Activated CD8-positive, alpha-beta T cell treated with anti-CD3 and anti-CD28 coated beads for 36 hours (primary cell): ENCODE data around the gene FNIP1. TPM values are rescaled to one million over a fixed set of nuclear protein-coding genes. Genes with fewer than 3 reads are reported as not detected.

Source experiments
- ATAC-seq: fragments of 200-7000 bp; cut with Tn5 transposase; one replicate; pipeline ENCODE4 v1.10.0; 2021; ENCODE audit warnings: mild to moderate bottlenecking, moderate library complexity
- CTCF ChIA-PET: fragments of 350-600 bp; sonication (Branson Sonifier 250); formaldehyde crosslinking; loops from one replicate; lab custom pipeline; 2021; ENCODE audit warnings: antibody characterized with exemption; lab: Charles Lee
- POLR2A ChIA-PET: fragments of 350-600 bp; sonication (Branson Sonifier 250); formaldehyde crosslinking; loops from one replicate; lab custom pipeline; 2021; ENCODE audit warnings: antibody characterized with exemption; lab: Charles Lee
- DNase-seq: peaks from one replicate; pipeline ENCODE4 v3.0.0-alpha.2; 2020
- H3K27ac Mint-ChIP-seq: one replicate; pipeline ENCODE4 v1.8.0; 2021; ENCODE audit warnings: mild to moderate bottlenecking, mixed read lengths
- H3K27me3 Mint-ChIP-seq: one replicate; pipeline ENCODE4 v1.8.0; 2021; ENCODE audit warnings: mixed read lengths
- H3K36me3 Mint-ChIP-seq: one replicate; pipeline ENCODE4 v1.8.0; 2021; ENCODE audit warnings: low read depth, mixed read lengths
- H3K4me1 Mint-ChIP-seq: one replicate; pipeline ENCODE4 v1.8.0; 2021; ENCODE audit warnings: low read depth, mixed read lengths
- H3K4me3 Mint-ChIP-seq: one replicate; pipeline ENCODE4 v1.8.0; 2021; ENCODE audit warnings: mild to moderate bottlenecking, moderate library complexity, mixed read lengths
- H3K9me3 Mint-ChIP-seq: one replicate; pipeline ENCODE4 v1.8.0; 2021; ENCODE audit warnings: mixed read lengths
- CTCF ChIP-seq: fragments of 200-600 bp; IDR thresholded peaks from one replicate; pipeline ENCODE4 v1.8.0; 2022; ENCODE audit warnings: antibody characterized with exemption, mild to moderate bottlenecking
- intact Hi-C: fragments of 100-400 bp; cut with micrococcal nuclease; formaldehyde crosslinking; loops from one replicate; pipeline ENCODE4 v1.10.0; 2022
- total RNA-seq, 2 experiments: library from RNA; stranded (reverse); gene quantifications; one replicate each; pipeline ENCODE4 v1.2.3, GENCODE V29; 2021

The FNIP1 gene
- total RNA-seq, 2 experiments from 2014 or later = 15.9 to 16.0 TPM

GRCh38 chr5:131710391-131710790, 86.4 kb downstream of the FNIP1 start:
- CTCF ChIA-PET = interaction anchor here (0.5 to 1.2 kb wide), 4 partner anchors 121 to 353 kb away, joined by 3 to 4 read pairs (median 3); no protein-coding TSS in a partner anchor
- Mint-ChIP-seq H3K4me3 (no peak overlapping the region), H3K9me3 (no peaks in the 10 kb centered on the region), H3K27me3 (no peaks in the 10 kb centered on the region), H3K4me1 (peaks cover 6% of the 10 kb centered on the region), H3K27ac (peak overlapping the region; percentile 31), H3K36me3 (peaks cover 24% of the 10 kb centered on the region)
- ATAC-seq = peak; percentile 39
- no peak for TF ChIP-seq CTCF
- peak; percentile 4 for DNase-seq
- intact Hi-C loops = no loop called here
- POLR2A ChIA-PET = no interaction called here

- H3K27ac Mint-ChIP-seq = no peak overlapping the region
- ATAC-seq (no peak), DNase-seq (no peak)
- TF ChIP-seq CTCF = no peak
- ChIA-PET POLR2A (interaction anchor here (0.7 kb wide), 1 partner anchor 9 kb away, joined by 3 read pairs; no protein-coding TSS in a partner anchor), CTCF (interaction anchor here (1.3 to 1.7 kb wide), 2 partner anchors 120 to 298 kb away, joined by 4 to 6 read pairs; no protein-coding TSS in a partner anchor)
- H3K27me3 Mint-ChIP-seq = no peaks in the 10 kb centered on the region
- intact Hi-C loops = no loop called here
- H3K4me3 Mint-ChIP-seq = no peak overlapping the region
- H3K36me3 Mint-ChIP-seq = peaks cover 24% of the 10 kb centered on the region
- no peaks in the 10 kb centered on the region for H3K9me3 Mint-ChIP-seq
- H3K4me1 Mint-ChIP-seq = peaks cover 6% of the 10 kb centered on the region
Observed at GRCh38 chr5:131709043-131709442, 87.8 kb downstream of the FNIP1 start.

GRCh38 chr5:131706281-131706680, 90.5 kb downstream of the FNIP1 start:
- peaks cover 6% of the 10 kb centered on the region for H3K4me1 Mint-ChIP-seq
- no peak for TF ChIP-seq CTCF
- ATAC-seq (no peak), DNase-seq (no peak)
- ChIA-PET CTCF (no interaction called here), POLR2A (interaction anchor here (0.6 kb wide), 1 partner anchor 9 kb away, joined by 3 read pairs; no protein-coding TSS in a partner anchor)
- intact Hi-C loops = no loop called here
- H3K27me3 Mint-ChIP-seq = no peaks in the 10 kb centered on the region
- peaks cover 40% of the 10 kb centered on the region for H3K36me3 Mint-ChIP-seq
- H3K27ac Mint-ChIP-seq = no peak overlapping the region
- H3K4me3 Mint-ChIP-seq = no peak overlapping the region
- no peaks in the 10 kb centered on the region for H3K9me3 Mint-ChIP-seq

GRCh38 chr5:131694926-131695325, 101.9 kb downstream of the FNIP1 start:
- Mint-ChIP-seq H3K4me1 (no peaks in the 10 kb centered on the region), H3K27me3 (no peaks in the 10 kb centered on the region), H3K27ac (no peak overlapping the region), H3K9me3 (no peaks in the 10 kb centered on the region), H3K36me3 (peaks cover 46% of the 10 kb centered on the region), H3K4me3 (no peak overlapping the region)
- no peak for TF ChIP-seq CTCF
- POLR2A ChIA-PET = interaction anchor here (0.8 kb wide), 1 partner anchor 361 kb away, joined by 3 read pairs; no protein-coding TSS in a partner anchor
- ATAC-seq = no peak
- no peak for DNase-seq
- CTCF ChIA-PET = interaction anchor here (1.0 to 1.8 kb wide), 2 partner anchors 106 to 235 kb away, joined by 4 to 6 read pairs; no protein-coding TSS in a partner anchor
- intact Hi-C loops = no loop called here

GRCh38 chr5:131693894-131694293, 102.9 kb downstream of the FNIP1 start:
- no peak for TF ChIP-seq CTCF
- H3K27ac Mint-ChIP-seq = no peak overlapping the region
- H3K4me3 Mint-ChIP-seq = no peak overlapping the region
- no peaks in the 10 kb centered on the region for H3K27me3 Mint-ChIP-seq
- intact Hi-C loops = no loop called here
- no peak for DNase-seq
- ChIA-PET CTCF (no interaction called here), POLR2A (no interaction called here)
- no peaks in the 10 kb centered on the region for H3K9me3 Mint-ChIP-seq
- no peaks in the 10 kb centered on the region for H3K4me1 Mint-ChIP-seq
- peaks cover 51% of the 10 kb centered on the region for H3K36me3 Mint-ChIP-seq
- ATAC-seq = no peak
